ENCODE data around the gene AGK. TPM values are rescaled to one million over a fixed set of nuclear protein-coding genes. Genes with fewer than 3 reads are reported as not detected.
"Not testable (repeated sequence)": the region's sequence is repeated elsewhere in the genome, so short reads cannot be mapped to it uniquely, and the experiment has no call there.

The AGK gene
- total RNA-seq, 3 donors from 2014 or later: 79.9 to 94.5 (median 90.2) TPM

- Mint-ChIP-seq H3K27me3 (ENCODE audit: low read depth) (no peaks in the 10 kb centered on the region), H3K36me3 (ENCODE audit: insufficient read depth) (peaks cover 45% of the 10 kb centered on the region), H3K4me1 (ENCODE audit: low read depth) (no peaks in the 10 kb centered on the region), H3K9me3 (no peaks in the 10 kb centered on the region), H3K4me3 (no peak overlapping the region)
- no peak for DNase-seq
- ATAC-seq: no peak
Measured at GRCh38 chr7:141630621-141631020, 79.4 kb downstream of the AGK start.

- ATAC-seq: no peak
- no peaks in the 10 kb centered on the region for H3K9me3 Mint-ChIP-seq
- no peak for DNase-seq
- no peaks in the 10 kb centered on the region for H3K27me3 Mint-ChIP-seq (ENCODE audit: low read depth)
- H3K36me3 Mint-ChIP-seq (ENCODE audit: insufficient read depth): peaks cover 47% of the 10 kb centered on the region
- H3K4me3 Mint-ChIP-seq: no peak overlapping the region
- H3K4me1 Mint-ChIP-seq (ENCODE audit: low read depth): no peaks in the 10 kb centered on the region
Measured at GRCh38 chr7:141631525-141631924, 80.3 kb downstream of the AGK start.

GRCh38 chr7:141634065-141634464, 82.9 kb downstream of the AGK start:
- Mint-ChIP-seq H3K27me3 (ENCODE audit: low read depth) (no peaks in the 10 kb centered on the region), H3K9me3 (no peaks in the 10 kb centered on the region), H3K36me3 (ENCODE audit: insufficient read depth) (peaks cover 53% of the 10 kb centered on the region), H3K4me3 (no peak overlapping the region), H3K4me1 (ENCODE audit: low read depth) (no peaks in the 10 kb centered on the region)
- DNase-seq (no peak), ATAC-seq (no peak)

- Mint-ChIP-seq H3K4me1 (ENCODE audit: low read depth) (no peaks in the 10 kb centered on the region), H3K36me3 (ENCODE audit: insufficient read depth) (peaks cover 54% of the 10 kb centered on the region), H3K9me3 (no peaks in the 10 kb centered on the region)
Measured at GRCh38 chr7:141636053-141636452, 84.8 kb downstream of the AGK start.

GRCh38 chr7:141640239-141640840, 89.1 kb downstream of the AGK start:
- no peak for ATAC-seq
- DNase-seq: no peak
- Mint-ChIP-seq H3K4me1 (ENCODE audit: low read depth) (no peaks in the 10 kb centered on the region), H3K9me3 (no peaks in the 10 kb centered on the region), H3K36me3 (ENCODE audit: insufficient read depth) (peaks cover 40% of the 10 kb centered on the region), H3K27me3 (ENCODE audit: low read depth) (no peaks in the 10 kb centered on the region), H3K4me3 (no peak overlapping the region)

More at GRCh38 chr7:141636053-141636452, 84.8 kb downstream of the AGK start:
- no peak for ATAC-seq
- Mint-ChIP-seq H3K27me3 (ENCODE audit: low read depth) (no peaks in the 10 kb centered on the region), H3K4me3 (no peak overlapping the region)
- no peak for DNase-seq

- Mint-ChIP-seq H3K36me3 (ENCODE audit: insufficient read depth) (peaks cover 36% of the 10 kb centered on the region), H3K4me1 (ENCODE audit: low read depth) (no peaks in the 10 kb centered on the region), H3K4me3 (no peak overlapping the region), H3K9me3 (no peaks in the 10 kb centered on the region), H3K27me3 (ENCODE audit: low read depth) (no peaks in the 10 kb centered on the region)
- ATAC-seq: no peak
- DNase-seq: no peak
Measured at GRCh38 chr7:141641876-141642275, 90.7 kb downstream of the AGK start.

- Mint-ChIP-seq H3K36me3 (ENCODE audit: insufficient read depth) (peaks cover 30% of the 10 kb centered on the region), H3K4me1 (ENCODE audit: low read depth) (peaks cover 1% of the 10 kb centered on the region), H3K27me3 (ENCODE audit: low read depth) (no peaks in the 10 kb centered on the region)
Measured at GRCh38 chr7:141645188-141645587, 94.0 kb downstream of the AGK start.

GRCh38 chr7:141646826-141647480, 95.7 kb downstream of the AGK start:
- peaks cover 16% of the 10 kb centered on the region for H3K36me3 Mint-ChIP-seq (ENCODE audit: insufficient read depth)
- ATAC-seq: no peak

More at GRCh38 chr7:141645188-141645587, 94.0 kb downstream of the AGK start:
- no peaks in the 10 kb centered on the region for H3K9me3 Mint-ChIP-seq
- DNase-seq (no peak), ATAC-seq (no peak)
- no peak overlapping the region for H3K4me3 Mint-ChIP-seq

GRCh38 chr7:141647701-141648100, 96.5 kb downstream of the AGK start:
- not testable (repeated sequence) for H3K4me1 Mint-ChIP-seq (ENCODE audit: low read depth); DNase-seq; H3K27me3 Mint-ChIP-seq (ENCODE audit: low read depth); H3K4me3 Mint-ChIP-seq; H3K9me3 Mint-ChIP-seq; ATAC-seq
- peaks cover 15% of the 10 kb centered on the region for H3K36me3 Mint-ChIP-seq (ENCODE audit: insufficient read depth)

More at GRCh38 chr7:141646826-141647480, 95.7 kb downstream of the AGK start:
- no peaks in the 10 kb centered on the region for H3K27me3 Mint-ChIP-seq (ENCODE audit: low read depth)
- H3K9me3 Mint-ChIP-seq: no peaks in the 10 kb centered on the region
- no peak for DNase-seq
- H3K4me1 Mint-ChIP-seq (ENCODE audit: low read depth): peaks cover 1% of the 10 kb centered on the region
- H3K4me3 Mint-ChIP-seq: no peak overlapping the region

GRCh38 chr7:141648276-141649114, 97.3 kb downstream of the AGK start:
- no peaks in the 10 kb centered on the region for H3K9me3 Mint-ChIP-seq

GRCh38 chr7:141649137-141649864, 98.1 kb downstream of the AGK start:
- ATAC-seq (no peak), DNase-seq (no peak)
- Mint-ChIP-seq H3K27me3 (ENCODE audit: low read depth) (no peaks in the 10 kb centered on the region), H3K4me1 (ENCODE audit: low read depth) (peaks cover 2% of the 10 kb centered on the region), H3K36me3 (ENCODE audit: insufficient read depth) (peaks cover 13% of the 10 kb centered on the region), H3K4me3 (no peak overlapping the region), H3K9me3 (no peaks in the 10 kb centered on the region)

More at GRCh38 chr7:141648276-141649114, 97.3 kb downstream of the AGK start:
- H3K4me3 Mint-ChIP-seq: no peak overlapping the region
- DNase-seq: no peak
- no peak for ATAC-seq
- H3K27me3 Mint-ChIP-seq (ENCODE audit: low read depth): no peaks in the 10 kb centered on the region
- H3K4me1 Mint-ChIP-seq (ENCODE audit: low read depth): peaks cover 1% of the 10 kb centered on the region
- peaks cover 13% of the 10 kb centered on the region for H3K36me3 Mint-ChIP-seq (ENCODE audit: insufficient read depth)

- Mint-ChIP-seq H3K36me3 (ENCODE audit: insufficient read depth) (peaks cover 16% of the 10 kb centered on the region), H3K27me3 (ENCODE audit: low read depth) (no peaks in the 10 kb centered on the region), H3K4me1 (ENCODE audit: low read depth) (peaks cover 5% of the 10 kb centered on the region), H3K4me3 (no peak overlapping the region), H3K9me3 (no peaks in the 10 kb centered on the region)
- ATAC-seq (no peak), DNase-seq (no peak)
Measured at GRCh38 chr7:141649865-141650634, 98.8 kb downstream of the AGK start.

- H3K27me3 Mint-ChIP-seq (ENCODE audit: low read depth): no peaks in the 10 kb centered on the region
- H3K4me1 Mint-ChIP-seq (ENCODE audit: low read depth): peaks cover 5% of the 10 kb centered on the region
- H3K9me3 Mint-ChIP-seq: no peaks in the 10 kb centered on the region
- DNase-seq: no peak
- ATAC-seq: no peak
- H3K36me3 Mint-ChIP-seq (ENCODE audit: insufficient read depth): peaks cover 19% of the 10 kb centered on the region
- H3K4me3 Mint-ChIP-seq: no peak overlapping the region
Measured at GRCh38 chr7:141651417-141651816, 100.2 kb downstream of the AGK start.

All from activated T-cell treated with anti-CD3 and anti-CD28 coated beads, Interleukin-2, amount 50 U/mL, for 4 hours (primary cell).